Limb (tissue), 2 donors: ENCODE data around the gene ANKRD40.

ENCODE experiments used
- DNase-seq, 2 donors: peaks; one replicate each; pipeline ENCODE4 v3.0.0-alpha.2; 2016; ENCODE audit errors: extremely low spot score in 2 of 2

The ANKRD40 gene

GRCh38 chr17:50668838-50669581 lies 38.7 kb downstream of the ANKRD40 start:
- no peak for DNase-seq

- DNase-seq: no peak
Observed at GRCh38 chr17:50668025-50668837, 39.5 kb downstream of the ANKRD40 start.

GRCh38 chr17:50667259-50668024 lies 40.3 kb downstream of the ANKRD40 start:
- no peak for DNase-seq

- no peak for DNase-seq
Observed at GRCh38 chr17:50666316-50666715, 41.4 kb downstream of the ANKRD40 start.

GRCh38 chr17:50665838-50666237 lies 41.9 kb downstream of the ANKRD40 start:
- DNase-seq: no peak

GRCh38 chr17:50664788-50665458 lies 42.8 kb downstream of the ANKRD40 start:
- DNase-seq: no peak

GRCh38 chr17:50663812-50664374 lies 43.8 kb downstream of the ANKRD40 start:
- no peak for DNase-seq

GRCh38 chr17:50662632-50663225 lies 45.0 kb downstream of the ANKRD40 start:
- DNase-seq: no peak

GRCh38 chr17:50661795-50662391 lies 45.8 kb downstream of the ANKRD40 start:
- no peak for DNase-seq

- DNase-seq: no peak
Observed at GRCh38 chr17:50661348-50661747, 46.4 kb downstream of the ANKRD40 start.

- no peak for DNase-seq
Observed at GRCh38 chr17:50660887-50661345, 46.8 kb downstream of the ANKRD40 start.

- DNase-seq: no peak
Observed at GRCh38 chr17:50660042-50660886, 47.5 kb downstream of the ANKRD40 start.

GRCh38 chr17:50659179-50659578 lies 48.5 kb downstream of the ANKRD40 start:
- DNase-seq: no peak

GRCh38 chr17:50658616-50659015 lies 49.1 kb downstream of the ANKRD40 start:
- no peak for DNase-seq

- no peak for DNase-seq
Observed at GRCh38 chr17:50657627-50658026, 50.1 kb downstream of the ANKRD40 start.

GRCh38 chr17:50657054-50657453 lies 50.7 kb downstream of the ANKRD40 start:
- DNase-seq: no peak

- DNase-seq: no peak
Observed at GRCh38 chr17:50656509-50656908, 51.2 kb downstream of the ANKRD40 start.

GRCh38 chr17:50653738-50654137 lies 54.0 kb downstream of the ANKRD40 start:
- no peak for DNase-seq

GRCh38 chr17:50651661-50652060 lies 56.1 kb downstream of the ANKRD40 start:
- DNase-seq: no peak
